ENCODE results near the gene PTPRM.

Gene PTPRM

DNA sequence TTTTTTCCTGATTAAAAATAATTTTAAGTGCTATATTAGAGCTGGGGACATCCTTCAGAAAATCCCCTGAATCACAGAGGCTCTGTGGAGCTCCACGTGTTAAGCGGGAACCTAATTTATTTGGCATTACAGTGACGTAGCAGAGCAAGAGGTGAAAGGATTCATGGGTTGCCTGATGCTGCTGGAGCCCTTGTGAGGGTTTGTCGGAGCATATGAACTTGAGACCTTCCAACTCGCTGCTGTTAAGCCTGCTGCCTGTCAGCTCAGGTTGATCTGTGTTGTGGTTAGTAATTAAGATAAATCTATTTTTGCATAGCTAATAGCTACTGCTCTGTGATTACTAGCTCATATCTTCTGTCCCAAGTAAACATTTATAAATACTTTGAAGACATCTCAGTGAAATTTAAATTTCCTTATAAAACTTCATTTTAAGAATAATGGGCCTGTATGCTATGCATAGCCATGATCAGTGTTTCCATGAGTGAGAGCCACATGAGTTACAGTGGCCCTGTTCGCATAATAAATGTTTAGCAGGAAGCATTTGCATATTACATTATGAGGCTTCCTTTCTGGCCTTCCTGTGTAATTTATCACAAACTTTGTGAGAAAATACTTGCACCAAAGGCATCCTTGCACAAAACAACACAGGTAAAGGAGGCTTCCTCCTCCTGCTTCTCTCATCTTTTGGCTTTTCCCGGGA, 438.9 kb downstream of the PTPRM start:
- no peak for DNase-seq (ENCODE audit: low spot score)

- no peak for DNase-seq (ENCODE audit: low spot score)
Observed at GRCh38 chr18:8006979-8007378, 439.9 kb downstream of the PTPRM start.

GRCh38 chr18:8008033-8008432, 440.9 kb downstream of the PTPRM start:
- no peak for DNase-seq (ENCODE audit: low spot score)

DNA sequence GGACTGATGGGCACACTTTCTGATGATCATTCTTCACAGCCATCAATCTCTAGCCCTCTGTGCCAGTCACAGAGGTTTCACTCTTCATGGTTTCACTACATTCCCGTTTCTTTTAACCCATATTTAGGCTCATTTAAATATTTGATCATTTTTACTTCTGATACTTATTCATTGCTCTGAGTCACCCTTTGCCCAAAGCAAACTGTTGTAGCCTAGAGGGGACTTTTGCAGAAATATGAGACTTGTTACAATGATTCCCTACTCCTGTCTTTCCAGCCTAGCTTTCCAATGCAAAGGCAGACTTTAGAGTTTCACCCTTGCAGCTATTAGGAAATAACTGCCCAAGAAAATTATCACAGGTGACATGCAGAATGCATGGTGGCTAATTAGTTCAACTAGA, 444.2 kb downstream of the PTPRM start:
- DNase-seq (ENCODE audit: low spot score): no peak

- no peak for DNase-seq (ENCODE audit: low spot score)
Observed at GRCh38 chr18:8011906-8012305, 444.8 kb downstream of the PTPRM start.

GRCh38 chr18:8018701-8019331, 451.7 kb downstream of the PTPRM start:
- no peak for DNase-seq (ENCODE audit: low spot score)

GRCh38 chr18:8019600-8019999, 452.5 kb downstream of the PTPRM start:
- DNase-seq (ENCODE audit: low spot score): no peak

DNA sequence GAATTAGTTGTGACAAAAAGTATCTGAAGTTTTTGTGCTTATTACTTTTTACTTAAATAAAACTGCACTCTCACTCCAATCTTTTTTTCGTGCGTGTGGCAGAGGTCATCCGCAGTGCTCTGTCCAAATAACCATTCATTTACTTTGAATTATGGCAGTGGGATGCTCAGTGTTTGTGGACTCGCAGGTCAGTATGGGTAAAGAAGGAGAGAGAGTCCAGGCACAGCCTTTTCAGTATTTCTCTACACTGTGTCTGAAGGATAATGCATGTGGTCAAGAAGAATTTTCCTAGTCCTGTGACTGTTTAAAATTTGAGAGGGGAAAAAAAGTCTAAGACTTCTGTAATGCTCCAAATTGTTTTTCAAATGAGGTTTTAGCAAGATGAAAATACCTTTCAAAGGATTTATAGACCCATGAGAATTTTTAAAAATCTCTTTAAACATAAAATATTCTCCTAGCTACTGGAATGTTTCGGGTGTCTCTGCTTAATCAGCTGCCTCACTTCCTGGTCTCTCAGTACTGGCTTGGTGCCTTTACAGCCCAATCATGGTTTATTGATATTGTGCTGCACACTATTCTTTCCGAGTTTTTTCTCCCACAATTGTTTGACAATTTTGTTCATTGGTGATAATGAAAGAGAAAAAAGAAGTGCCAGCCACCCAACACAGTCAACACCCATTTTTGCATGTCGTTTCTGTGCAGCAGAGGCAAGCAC, 453.2 kb downstream of the PTPRM start:
- DNase-seq (ENCODE audit: low spot score): no peak

- DNase-seq (ENCODE audit: low spot score): no peak
Observed at GRCh38 chr18:8029061-8029460, 461.9 kb downstream of the PTPRM start.

DNA sequence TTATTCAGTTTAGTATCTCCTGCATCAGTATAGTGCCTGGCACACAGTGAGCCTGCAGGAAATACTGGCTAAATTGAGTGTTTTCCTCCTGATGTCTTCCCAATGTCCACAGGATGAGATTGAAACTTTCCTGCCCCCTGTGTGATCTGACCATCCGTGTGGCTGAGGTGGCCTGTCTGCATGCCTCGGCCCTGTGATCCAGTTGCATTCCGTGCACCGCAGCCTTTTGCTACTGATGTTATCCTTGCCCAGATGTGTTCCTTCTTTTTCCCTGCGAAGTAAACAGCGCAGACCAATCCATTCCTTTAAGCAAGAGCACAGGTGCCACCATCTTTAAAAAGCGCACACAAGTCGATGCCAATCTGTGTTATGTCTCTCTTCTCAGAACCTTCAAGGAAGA, 462.6 kb downstream of the PTPRM start:
- no peak for DNase-seq (ENCODE audit: low spot score)

- DNase-seq (ENCODE audit: low spot score): no peak
Observed at GRCh38 chr18:8030201-8030600, 463.1 kb downstream of the PTPRM start.

DNA sequence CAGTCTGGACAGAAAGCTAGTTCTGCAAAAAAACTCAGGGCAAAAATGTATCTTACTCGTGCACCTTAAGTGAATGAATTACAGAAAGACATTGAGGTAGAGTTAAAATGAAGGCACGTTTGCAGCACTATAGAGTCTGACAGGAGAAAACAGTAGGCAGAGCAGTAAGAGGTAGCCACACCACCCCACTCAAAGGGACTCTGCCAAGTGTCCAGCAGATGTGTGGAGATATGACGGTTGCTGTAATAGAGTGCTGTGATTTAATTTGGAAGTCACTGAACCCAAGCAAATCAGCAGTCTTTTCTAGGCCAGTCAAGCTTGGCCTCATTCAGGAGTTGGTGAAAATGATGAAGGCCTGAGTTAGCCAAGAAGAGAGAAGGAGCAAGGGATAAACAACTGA, 464.4 kb downstream of the PTPRM start:
- no peak for DNase-seq (ENCODE audit: low spot score)

DNA sequence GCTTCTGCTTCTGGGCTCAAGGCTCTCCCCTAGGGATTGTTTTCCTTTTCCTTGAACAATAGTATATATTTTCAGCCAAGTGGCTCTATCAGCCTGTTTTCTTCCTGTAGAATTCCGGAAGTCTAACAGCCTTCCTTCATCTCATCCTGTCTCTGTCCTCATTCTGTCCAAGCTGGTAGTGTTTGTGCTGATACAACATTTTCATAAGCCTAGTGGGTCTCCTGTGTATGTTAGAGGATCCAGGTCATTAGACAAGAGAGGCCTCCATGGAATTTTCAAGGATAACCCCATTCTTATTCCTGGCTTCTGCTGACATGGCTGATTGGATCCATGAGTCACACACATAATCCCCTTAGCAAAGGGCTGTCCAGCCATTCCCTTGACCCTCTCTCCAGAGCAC, 467.6 kb downstream of the PTPRM start:
- DNase-seq (ENCODE audit: low spot score): no peak

DNA sequence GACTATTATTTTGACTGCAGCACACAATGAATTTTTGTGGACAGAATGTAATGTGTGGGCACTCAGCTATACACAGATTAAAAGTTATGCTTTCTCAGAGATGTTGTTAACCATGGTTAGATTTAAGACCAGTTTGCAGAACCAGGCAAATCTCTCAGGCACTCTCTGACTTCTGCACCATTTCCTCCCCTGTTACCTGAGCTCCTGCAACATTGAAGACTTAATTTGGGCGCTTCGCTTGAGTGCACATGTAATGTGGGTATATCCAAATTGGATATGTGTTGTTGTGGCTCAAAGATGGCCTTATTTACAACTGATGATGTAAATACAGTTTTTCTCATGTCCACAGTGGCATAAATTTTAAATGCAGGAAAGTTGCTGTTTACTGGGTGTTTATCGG, 469.4 kb downstream of the PTPRM start:
- DNase-seq (ENCODE audit: low spot score): no peak

DNA sequence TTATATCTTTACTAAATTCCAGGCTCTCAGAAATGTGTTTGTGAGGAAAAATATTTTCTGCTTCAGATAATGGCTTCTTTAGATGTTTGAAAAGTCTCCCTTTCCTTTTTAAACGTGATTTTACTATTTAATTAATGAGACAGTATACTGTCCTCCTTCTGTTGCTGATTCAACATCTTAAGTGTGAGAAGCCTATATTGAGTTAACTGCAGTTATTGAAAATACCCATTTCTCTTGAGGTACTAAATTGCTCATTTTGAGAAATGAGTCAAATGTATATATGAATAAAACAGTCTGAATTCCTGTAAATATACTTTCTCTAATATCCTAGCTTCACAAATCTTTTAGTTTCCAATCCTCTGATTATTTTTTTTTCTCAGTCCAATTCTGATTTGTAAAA, 470.2 kb downstream of the PTPRM start:
- DNase-seq (ENCODE audit: low spot score): no peak

DNA sequence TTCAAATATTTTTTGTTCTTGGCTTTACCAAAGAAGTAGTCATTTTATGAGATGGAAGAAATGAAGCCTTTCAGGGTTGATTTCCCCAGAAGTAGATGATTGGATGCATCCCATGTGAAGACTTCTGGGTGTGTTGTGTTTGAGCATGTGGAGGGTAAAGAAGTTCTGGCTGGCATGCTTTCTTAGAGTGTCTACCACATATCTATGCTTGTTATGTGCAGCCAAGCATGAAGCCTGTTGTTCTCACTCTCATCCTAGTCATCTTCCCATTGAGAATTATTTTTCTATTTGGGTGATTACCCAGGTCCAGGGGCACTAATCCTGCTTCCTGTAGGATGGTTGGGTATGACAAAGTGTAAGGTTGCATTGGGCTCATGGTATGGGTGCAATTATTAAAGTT, 472.9 kb downstream of the PTPRM start:
- DNase-seq (ENCODE audit: low spot score): no peak

- DNase-seq (ENCODE audit: low spot score): no peak
Observed at GRCh38 chr18:8041526-8042111, 474.5 kb downstream of the PTPRM start.

- DNase-seq (ENCODE audit: low spot score): no peak
Observed at GRCh38 chr18:8044004-8044403, 476.9 kb downstream of the PTPRM start.

GRCh38 chr18:8045160-8045883, 478.2 kb downstream of the PTPRM start:
- no peak for DNase-seq (ENCODE audit: low spot score)

- no peak for DNase-seq (ENCODE audit: low spot score)
Observed at GRCh38 chr18:8045884-8046281, 478.8 kb downstream of the PTPRM start.

DNA sequence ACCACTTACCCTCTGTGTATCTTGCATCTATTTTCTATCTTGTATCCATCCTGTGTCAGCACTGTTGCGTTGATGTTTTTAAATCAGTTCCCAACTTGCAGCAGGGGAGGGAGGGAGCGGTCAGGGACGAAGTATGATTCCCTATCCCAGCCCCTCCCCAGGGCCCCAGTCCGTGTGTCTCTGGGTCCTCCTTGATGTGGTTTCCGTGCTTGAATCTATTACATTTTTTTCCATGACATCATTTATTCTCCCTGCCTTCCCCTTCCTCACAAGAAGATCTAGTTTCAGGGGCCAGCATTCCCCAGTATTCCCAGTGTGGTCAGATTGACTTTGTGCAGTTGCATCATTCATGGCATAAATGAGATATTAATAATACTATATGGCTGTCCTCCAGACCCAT, 479.3 kb downstream of the PTPRM start:
- DNase-seq (ENCODE audit: low spot score): no peak

DNA sequence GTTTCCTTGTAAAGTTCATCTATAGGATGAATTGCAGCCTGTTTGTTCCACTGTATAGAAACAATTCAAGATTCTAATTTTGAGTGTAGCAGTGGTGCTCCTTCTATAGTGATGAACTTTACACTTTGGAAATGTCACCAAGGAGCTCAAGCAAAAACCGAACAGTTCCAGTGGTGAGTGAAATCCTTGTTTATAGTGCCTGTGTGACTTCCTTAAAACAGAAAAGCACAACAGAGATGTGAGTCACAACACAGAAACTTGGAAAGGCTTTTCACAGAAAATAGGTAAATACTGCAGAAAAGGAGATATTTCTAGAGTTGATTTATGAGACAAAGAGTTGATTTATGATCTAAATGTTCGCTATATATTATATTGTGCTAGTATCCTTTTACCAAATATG, 482.0 kb downstream of the PTPRM start:
- DNase-seq (ENCODE audit: low spot score): no peak

Data from hepatic stellate cell (primary cell).